Fibroblast of villous mesenchyme (primary cell): Measurements from ENCODE around the gene ALK. TPM values are rescaled to one million over a fixed set of nuclear protein-coding genes. Genes with fewer than 3 reads are reported as not detected.
A peak's percentile ranks its signal among the peaks of the same experiment; 100 is the strongest.

ENCODE experiments used
- DNase-seq: peaks from one replicate; pipeline ENCODE4 v3.0.0-alpha.2; 2010; ENCODE audit warnings: low read depth
- H3K4me3 ChIP-seq: 2 replicates; pipeline ENCODE4 v1.5.1; 2011; ENCODE audit warnings: low read depth, mild to moderate bottlenecking, low read length
- total RNA-seq: library from RNA; depleted of rRNA; stranded (reverse); fragments of >200 nt; gene quantifications from 2 replicates; pipeline ENCODE4 v1.2.3, GENCODE V29; 2012
- TF ChIP-seq, protein P1 (sequence below): IDR thresholded peaks from 2 replicates; pipeline ENCODE4 v1.5.1; 2012; ENCODE audit warnings: low read depth, mild to moderate bottlenecking, low read length; ENCODE audit not compliant: insufficient read depth

The ALK gene
- total RNA-seq, 1 donor = not detected

DNA sequence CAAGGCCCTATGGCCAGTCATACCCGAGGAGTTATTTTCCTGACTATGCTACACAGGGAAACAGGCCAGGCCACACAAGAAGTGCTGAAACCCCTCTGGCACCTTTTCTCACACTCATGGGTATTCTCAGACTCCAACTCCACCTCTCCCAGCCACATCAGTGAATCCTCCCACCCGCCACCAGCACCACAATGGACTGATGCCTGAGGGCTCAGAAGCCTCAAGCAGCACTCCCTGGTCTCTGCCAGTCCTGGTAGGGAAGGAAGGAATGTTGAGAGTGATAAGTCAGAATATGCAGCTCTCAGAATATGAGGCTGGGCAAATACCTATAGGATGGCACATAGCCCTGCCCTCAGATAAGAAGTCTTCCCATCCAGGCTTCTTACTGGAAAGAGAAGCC, 391.1 kb downstream of the ALK start:
- no peak overlapping the region for H3K4me3 ChIP-seq
- no peak for DNase-seq
- TF ChIP-seq, protein P1, sequence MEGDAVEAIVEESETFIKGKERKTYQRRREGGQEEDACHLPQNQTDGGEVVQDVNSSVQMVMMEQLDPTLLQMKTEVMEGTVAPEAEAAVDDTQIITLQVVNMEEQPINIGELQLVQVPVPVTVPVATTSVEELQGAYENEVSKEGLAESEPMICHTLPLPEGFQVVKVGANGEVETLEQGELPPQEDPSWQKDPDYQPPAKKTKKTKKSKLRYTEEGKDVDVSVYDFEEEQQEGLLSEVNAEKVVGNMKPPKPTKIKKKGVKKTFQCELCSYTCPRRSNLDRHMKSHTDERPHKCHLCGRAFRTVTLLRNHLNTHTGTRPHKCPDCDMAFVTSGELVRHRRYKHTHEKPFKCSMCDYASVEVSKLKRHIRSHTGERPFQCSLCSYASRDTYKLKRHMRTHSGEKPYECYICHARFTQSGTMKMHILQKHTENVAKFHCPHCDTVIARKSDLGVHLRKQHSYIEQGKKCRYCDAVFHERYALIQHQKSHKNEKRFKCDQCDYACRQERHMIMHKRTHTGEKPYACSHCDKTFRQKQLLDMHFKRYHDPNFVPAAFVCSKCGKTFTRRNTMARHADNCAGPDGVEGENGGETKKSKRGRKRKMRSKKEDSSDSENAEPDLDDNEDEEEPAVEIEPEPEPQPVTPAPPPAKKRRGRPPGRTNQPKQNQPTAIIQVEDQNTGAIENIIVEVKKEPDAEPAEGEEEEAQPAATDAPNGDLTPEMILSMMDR = no peak

DNA sequence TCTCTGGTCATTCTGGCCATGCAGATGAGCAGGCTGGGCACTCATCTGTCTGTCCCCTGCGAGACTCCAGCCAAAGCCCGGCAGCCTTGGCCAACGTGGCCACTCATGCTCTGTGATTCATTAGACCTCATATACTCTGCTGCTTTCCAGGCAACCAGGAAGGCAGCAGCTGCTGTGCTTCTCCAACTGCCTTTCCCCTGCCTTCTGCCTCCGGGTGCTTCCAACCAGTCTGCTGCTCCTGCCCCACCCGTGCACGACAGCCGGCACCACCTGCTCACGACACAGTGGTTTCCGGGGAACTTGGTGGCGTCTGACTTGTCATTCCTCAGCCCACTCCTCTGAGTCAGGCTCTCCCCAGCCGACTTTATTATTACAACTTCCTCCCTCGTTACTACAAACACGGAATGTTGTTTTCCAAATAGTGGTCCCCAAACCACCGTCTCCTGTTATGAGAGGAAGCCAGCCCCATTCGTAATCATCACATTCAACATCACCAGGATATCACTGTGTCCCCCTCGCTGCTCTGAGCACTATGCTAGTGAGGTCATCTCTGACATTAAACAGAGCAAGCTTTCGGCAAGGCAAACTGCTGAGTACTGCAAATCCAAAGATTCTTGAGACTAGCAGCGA, 392.4 kb downstream of the ALK start:
- DNase-seq = peak; percentile 38
- no peak overlapping the region for H3K4me3 ChIP-seq
- TF ChIP-seq, protein P1 = no peak

DNA sequence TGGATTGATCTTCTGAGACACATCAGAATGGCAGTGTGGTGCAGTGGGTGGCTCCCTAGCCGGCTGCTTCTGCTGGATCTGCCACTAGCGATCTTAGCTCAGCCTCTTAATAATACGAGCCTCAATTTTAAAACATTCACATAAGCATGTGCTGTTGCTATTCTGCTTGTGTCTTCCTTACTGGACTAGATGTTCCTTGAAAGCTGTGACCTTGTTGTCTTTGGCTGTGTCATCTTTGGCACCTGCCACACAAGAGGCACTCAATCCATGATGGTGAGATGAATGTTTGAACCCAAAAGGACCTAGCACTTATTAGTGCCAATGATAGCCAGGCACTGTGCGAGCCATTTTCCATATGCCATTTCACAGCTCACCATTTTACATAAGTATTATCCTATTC, 393.0 kb downstream of the ALK start:
- no peak overlapping the region for H3K4me3 ChIP-seq
- no peak for DNase-seq
- TF ChIP-seq, protein P1 = no peak

DNA sequence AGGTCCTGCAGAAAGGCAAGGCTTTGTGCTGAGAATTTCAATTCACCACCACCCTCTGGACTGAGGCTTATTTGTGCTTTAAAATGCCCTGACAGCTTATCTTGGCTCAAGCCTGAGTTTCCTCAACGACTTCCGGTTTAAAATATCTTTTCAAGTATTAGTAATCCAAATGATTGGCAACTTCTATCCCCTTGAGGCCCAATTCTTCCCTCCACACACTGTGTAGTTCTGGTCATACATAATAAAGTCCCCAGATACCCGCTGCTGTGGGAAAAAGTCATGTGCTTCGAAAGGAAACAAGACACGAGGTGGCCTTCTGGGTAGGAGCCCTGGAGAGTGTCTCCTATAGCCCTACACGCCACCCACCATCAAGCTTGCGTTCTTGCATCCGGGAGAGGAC, 393.4 kb downstream of the ALK start:
- no peak for DNase-seq
- H3K4me3 ChIP-seq = no peak overlapping the region
- TF ChIP-seq, protein P1 = no peak

DNA sequence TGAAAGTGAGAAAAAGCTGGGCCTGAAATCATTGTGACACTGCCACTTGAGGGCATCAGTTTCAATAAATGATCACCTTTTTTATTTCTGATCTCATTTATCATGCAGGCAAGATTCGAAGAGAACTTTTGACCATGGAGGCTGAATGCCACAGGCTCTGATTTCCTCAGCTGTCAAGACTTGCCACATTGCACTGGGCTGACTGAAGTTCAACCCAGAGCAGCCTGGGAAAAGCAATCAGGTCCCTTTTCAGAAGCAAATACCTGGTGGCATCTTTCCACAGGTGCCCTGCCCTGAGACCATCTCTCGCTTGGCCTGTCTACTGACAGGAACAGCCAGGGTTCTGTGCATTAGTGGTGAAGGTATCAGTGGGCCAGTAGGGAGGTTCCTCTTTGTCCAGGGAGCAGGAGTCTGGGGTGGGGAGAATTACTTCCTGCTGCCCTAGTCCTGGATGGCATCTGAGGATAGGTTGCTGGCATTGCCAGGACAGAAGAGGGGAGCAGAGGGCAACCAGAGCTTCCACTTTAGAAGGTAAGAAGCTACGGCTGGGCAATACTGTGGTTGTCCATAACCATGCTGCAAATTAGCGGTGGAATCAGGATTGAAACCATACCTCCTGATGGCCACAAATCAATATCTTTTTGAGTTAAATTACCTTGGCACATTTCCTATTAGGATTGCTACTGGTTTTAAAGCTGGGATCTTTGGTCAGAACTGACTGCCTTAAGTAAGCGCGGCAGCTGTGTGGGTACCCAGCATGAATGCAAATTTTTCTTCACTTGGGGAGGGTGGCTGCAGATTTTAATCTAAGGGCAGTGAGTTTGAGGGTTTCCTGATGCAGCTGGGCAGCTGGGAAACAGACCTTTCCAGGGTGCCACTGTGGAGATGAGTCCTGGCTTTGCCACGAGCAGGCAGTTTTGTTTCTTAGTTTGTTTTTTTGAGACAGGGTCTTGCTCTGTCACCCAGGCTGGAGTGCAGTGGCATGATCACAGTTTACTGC, 394.5 kb downstream of the ALK start:
- TF ChIP-seq, protein P1 = no peak
- no peak overlapping the region for H3K4me3 ChIP-seq
- no peak for DNase-seq

DNA sequence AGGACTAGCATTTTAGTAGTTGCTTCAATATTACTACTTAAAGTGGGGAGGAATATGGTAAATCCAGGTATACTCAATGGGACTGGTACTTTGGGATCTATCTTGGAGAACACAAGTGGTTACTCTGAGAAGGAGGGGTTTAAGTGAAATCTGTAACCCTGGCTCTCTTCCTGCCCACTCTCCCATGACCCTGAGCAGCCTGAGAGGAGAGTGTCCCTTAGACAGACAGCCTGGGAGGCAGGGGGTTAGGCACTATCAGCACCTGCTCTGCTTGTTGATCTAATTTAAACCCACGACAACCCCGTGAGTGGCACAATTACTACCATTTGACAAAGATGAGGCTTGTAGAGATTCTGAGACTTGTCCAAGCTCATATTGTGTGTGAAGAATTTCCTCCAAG, 395.5 kb downstream of the ALK start:
- no peak for DNase-seq
- TF ChIP-seq, protein P1 = no peak
- H3K4me3 ChIP-seq = no peak overlapping the region
